Islet of Langerhans (tissue), 1 donor: ENCODE results near the gene CCNL1.

ENCODE experiments used
- FAIRE-seq: peaks from one replicate; lab custom pipeline; 2011; peaks lifted over from hg19 to GRCh38; lab: Jason Lieb, UNC

Gene CCNL1

GRCh38 chr3:157145606-157146322 is 14.2 kb downstream of the CCNL1 start:
- no peak for FAIRE-seq

GRCh38 chr3:157142315-157142714 is 17.6 kb downstream of the CCNL1 start:
- FAIRE-seq, result no peak

- FAIRE-seq, result no peak
These were observed 19.9 kb downstream of the CCNL1 start for GRCh38 chr3:157139938-157140534.

- no peak for FAIRE-seq
These were observed 23.1 kb downstream of the CCNL1 start for GRCh38 chr3:157136647-157137387.

GRCh38 chr3:157135671-157136396 is 24.1 kb downstream of the CCNL1 start:
- FAIRE-seq, result no peak

- FAIRE-seq, result no peak
These were observed 25.2 kb downstream of the CCNL1 start for GRCh38 chr3:157134620-157135191.

- FAIRE-seq, result no peak
These were observed 26.3 kb downstream of the CCNL1 start for GRCh38 chr3:157133434-157134320.

GRCh38 chr3:157132936-157133335 is 27.0 kb downstream of the CCNL1 start:
- FAIRE-seq, result no peak

- no peak for FAIRE-seq
These were observed 27.6 kb downstream of the CCNL1 start for GRCh38 chr3:157132341-157132740.

GRCh38 chr3:157131861-157132260 is 28.1 kb downstream of the CCNL1 start:
- no peak for FAIRE-seq

- FAIRE-seq, result no peak
These were observed 29.3 kb downstream of the CCNL1 start for GRCh38 chr3:157130467-157131251.

- no peak for FAIRE-seq
These were observed 30.0 kb downstream of the CCNL1 start for GRCh38 chr3:157129803-157130466.

- no peak for FAIRE-seq
These were observed 30.9 kb downstream of the CCNL1 start for GRCh38 chr3:157128771-157129681.

- FAIRE-seq, result no peak
These were observed 31.8 kb downstream of the CCNL1 start for GRCh38 chr3:157127831-157128767.

GRCh38 chr3:157127268-157127667 is 32.7 kb downstream of the CCNL1 start:
- FAIRE-seq, result no peak

GRCh38 chr3:157126365-157126764 is 33.6 kb downstream of the CCNL1 start:
- FAIRE-seq, result no peak

GRCh38 chr3:157125101-157125500 is 34.8 kb downstream of the CCNL1 start:
- no peak for FAIRE-seq

GRCh38 chr3:157123621-157124020 is 36.3 kb downstream of the CCNL1 start:
- no peak for FAIRE-seq
